HG03066 (cell line): ENCODE measurements around the gene ESR2.

Source experiments
- ATAC-seq: cut with Tn5 transposase; IDR thresholded peaks from one replicate; pipeline ENCODE4 v1.9.1; 2021; ENCODE audit warnings: low read depth; ENCODE audit not compliant: unreplicated experiment

The ESR2 gene

GRCh38 chr14:64272019-64272418 is 22.2 kb downstream of the ESR2 start:
- no peak for ATAC-seq

GRCh38 chr14:64266239-64266638 is 27.9 kb downstream of the ESR2 start:
- no peak for ATAC-seq

- ATAC-seq, result no peak
Observed at GRCh38 chr14:64265222-64265621, 28.9 kb downstream of the ESR2 start.

GRCh38 chr14:64260418-64260817 is 33.8 kb downstream of the ESR2 start:
- no peak for ATAC-seq

- no peak for ATAC-seq
Observed at GRCh38 chr14:64255756-64256155, 38.4 kb downstream of the ESR2 start.

GRCh38 chr14:64253672-64254071 is 40.5 kb downstream of the ESR2 start:
- ATAC-seq, result no peak

GRCh38 chr14:64249363-64249762 is 44.8 kb downstream of the ESR2 start:
- ATAC-seq, result no peak

GRCh38 chr14:64248689-64249088 is 45.5 kb downstream of the ESR2 start:
- no peak for ATAC-seq

- ATAC-seq, result no peak
Observed at GRCh38 chr14:64247195-64247594, 47.0 kb downstream of the ESR2 start.

- ATAC-seq, result no peak
Observed at GRCh38 chr14:64246688-64247087, 47.5 kb downstream of the ESR2 start.

- no peak for ATAC-seq
Observed at GRCh38 chr14:64245491-64245890, 48.7 kb downstream of the ESR2 start.

- no peak for ATAC-seq
Observed at GRCh38 chr14:64244279-64244678, 49.9 kb downstream of the ESR2 start.

GRCh38 chr14:64238631-64239030 is 55.5 kb downstream of the ESR2 start:
- no peak for ATAC-seq

- ATAC-seq, result no peak
Observed at GRCh38 chr14:64238049-64238448, 56.1 kb downstream of the ESR2 start.

GRCh38 chr14:64235652-64236640 is 58.2 kb downstream of the ESR2 start:
- ATAC-seq, result peak; percentile 71

- no peak for ATAC-seq
Observed at GRCh38 chr14:64234877-64235651, 59.1 kb downstream of the ESR2 start.

- no peak for ATAC-seq
Observed at GRCh38 chr14:64233531-64234190, 60.5 kb downstream of the ESR2 start.

- no peak for ATAC-seq
Observed at GRCh38 chr14:64232944-64233343, 61.2 kb downstream of the ESR2 start.

- peak; percentile 38 for ATAC-seq
Observed at GRCh38 chr14:64232095-64232838, 61.9 kb downstream of the ESR2 start.

- no peak for ATAC-seq
Observed at GRCh38 chr14:64229489-64229888, 64.7 kb downstream of the ESR2 start.
